Measurements from ENCODE around the gene MICAL3. TPM values are rescaled to one million over a fixed set of nuclear protein-coding genes. Genes with fewer than 3 reads are reported as not detected.

Gene MICAL3
- total and polyA plus RNA-seq, 2 of the 8 experiments (the other 6 are each of a cell fraction or from before 2014, with no cell fraction given): 8.3 to 41.8 TPM

GRCh38 chr22:17903564-17904295, 120.6 kb downstream of the MICAL3 start:
- POLR2A ChIA-PET (ENCODE audit: partially characterized antibody): no interaction called here
- no peak overlapping the region for H3K23ac ChIP-seq (ENCODE audit: insufficient read length)
- no peak overlapping the region for H2BK12ac ChIP-seq (ENCODE audit: low read depth, low read length)

More at GRCh38 chr22:17903564-17904295, 120.6 kb downstream of the MICAL3 start:
- no peak overlapping the region for H3K56ac ChIP-seq (replicated peaks; ENCODE audit: insufficient read length, low read depth, low read length)
- H3K79me1 ChIP-seq (ENCODE audit: low read depth, low read length): peaks cover 10% of the 10 kb centered on the region; the same call in 1 of the 2 replicates
- H3K14ac ChIP-seq (ENCODE audit: insufficient read length): no peak overlapping the region
- no peak overlapping the region; a peak in 1 of 8 replicates for H3K4me3 ChIP-seq (ENCODE audit: extremely low read depth in 1 of 4, insufficient read depth in 2 of 4, low read depth in 3 of 4, low read length in 4 of 4)
- H2BK120ac ChIP-seq (replicated peaks; ENCODE audit: low read depth, low read length): no peak overlapping the region
- no peak overlapping the region for H2BK5ac ChIP-seq (ENCODE audit: low read depth, low read length)
- peak overlapping the region; percentile 0 to 29; a peak in 3 of 4 replicates for H3K4me2 ChIP-seq (ENCODE audit: insufficient read depth in 1 of 2, low read depth in 2 of 2, low read length in 2 of 2)
- no peak overlapping the region for H2AK5ac ChIP-seq (ENCODE audit: low read depth, low read length)
- CTCF ChIA-PET (ENCODE audit: partially characterized antibody): interaction anchor here (0.6 to 7.7 kb wide), 14 partner anchors 13 to 423 kb away, joined by 3 to 54 read pairs (median 4); no protein-coding TSS in a partner anchor
- H3K9me3 ChIP-seq (ENCODE audit: insufficient read depth in 2 of 2, low read depth in 1 of 2, low read length in 1 of 2): no peaks in the 10 kb centered on the region
- no peak overlapping the region for H3K27ac ChIP-seq (ENCODE audit: low read depth, low read length)
- no peak overlapping the region for H4K8ac ChIP-seq (ENCODE audit: extremely low read depth, insufficient read depth, low read length)
- H4K91ac ChIP-seq (replicated peaks; ENCODE audit: insufficient read length, low read length): no peak overlapping the region
- no peak overlapping the region for H2AFZ ChIP-seq (ENCODE audit: low read length)
- H3K23me2 ChIP-seq (ENCODE audit: low read depth, low read length): no peaks in the 10 kb centered on the region
- 65% methylated on average over 10 of the region's 10 CpGs; no CpG with 5 or more reads in 1 of the 2 experiments for WGBS, 2 experiments (ENCODE audit: extremely low coverage in 1 of 2, insufficient coverage in 1 of 2, insufficient read length in 1 of 2, insufficient replicate concordance in 2 of 2, low coverage in 1 of 2, low lambda C conversion rate in 2 of 2, missing lambda C conversion rate in 1 of 2)
- DNase-seq (ENCODE audit: low read depth in 1 of 2, low spot score in 2 of 2) (peak in 1 of 2 experiments; percentile 54), FAIRE-seq (peak; percentile 82)
- H3K27me3 ChIP-seq (replicated peaks in 1 of 4; ENCODE audit: control insufficient read depth in 3 of 4, extremely low read depth in 1 of 4, insufficient read depth in 3 of 4, low read length in 3 of 4): no peaks in the 10 kb centered on the region
- H3K9ac ChIP-seq (replicated peaks in 1 of 4; ENCODE audit: extremely low read depth in 1 of 4, low read depth in 3 of 4, low read length in 3 of 4): no peak overlapping the region
- no peak overlapping the region for H4K5ac ChIP-seq (ENCODE audit: insufficient read length, low read depth, low read length)
- peaks cover 0 to 17% (median 8%) of the 10 kb centered on the region in 4 experiments; a peak in 4 of 8 replicates for H3K36me3 ChIP-seq (ENCODE audit: control insufficient read depth in 2 of 4, insufficient read depth in 4 of 4, low read length in 3 of 4)
- 0 out of 4 replicates have a peak, but pooled peaks cover 0 to 9% of the 10 kb centered on the region in 2 experiments for H3K79me2 ChIP-seq (ENCODE audit: control insufficient read depth in 1 of 2, insufficient read depth in 2 of 2, low read length in 2 of 2)
- no peak overlapping the region for H2BK15ac ChIP-seq (ENCODE audit: low read length)
- H3K4me1 ChIP-seq (replicated peaks in 1 of 4; ENCODE audit: control insufficient read depth in 3 of 4, insufficient read depth in 4 of 4, low read length in 3 of 4): peaks cover 3 to 8% (median 7%) of the 10 kb centered on the region in 4 experiments; a peak in 5 of 7 replicates
- no peak overlapping the region for H3K18ac ChIP-seq (ENCODE audit: extremely low read depth, low read length)
- 0 out of 4 replicates have a peak, but pooled peaks of 1 of the 3 experiments have one; percentile 6 for TF ChIP-seq CTCF (IDR thresholded peaks at IDR 0.05; ENCODE audit: control extremely low read depth in 1 of 3, insufficient read depth in 1 of 3, low read depth in 1 of 3, low read length in 3 of 3)
- peak; percentile 50 for TF ChIP-seq TEAD4 (IDR thresholded peaks at IDR 0.05; ENCODE audit: low read depth, low read length)
- no peak for TF ChIP-seq ATF2 (IDR thresholded peaks at IDR 0.05; ENCODE audit: low read length)
- no peak for TF ChIP-seq RNF2 (IDR thresholded peaks at IDR 0.05; ENCODE audit: borderline replicate concordance, low read depth, low read length, missing control alignments, poor library complexity, severe bottlenecking)
- H4K20me1 ChIP-seq (replicated peaks in 1 of 2; ENCODE audit: control insufficient read depth in 1 of 2, insufficient read depth in 2 of 2, low read length in 2 of 2): peaks cover 2% of the 10 kb centered on the region in 2 experiments
- no peak overlapping the region for H2BK20ac ChIP-seq (ENCODE audit: low read length)
- no peak overlapping the region for H3K4ac ChIP-seq (replicated peaks; ENCODE audit: insufficient read length, low read depth, low read length)
